HepG2 (cell line): Measurements from ENCODE around the gene INF2. TPM values are rescaled to one million over a fixed set of nuclear protein-coding genes. Genes with fewer than 3 reads are reported as not detected.

Source experiments
- ATAC-seq: fragments of 200-7000 bp; cut with Tn5 transposase; 3 replicates; pipeline ENCODE4 v1.9.1; 2020; ENCODE audit warnings: mild to moderate bottlenecking, moderate library complexity
- BruUV-seq: library from RNA; stranded (reverse); fragments of 400-500 nt; replicated peaks from 2 replicates; lab custom pipeline; 2021; lab: Mats Ljungman, UMichigan
- CTCF ChIA-PET: fragments of 300-600 bp; formaldehyde crosslinking; extraction: SDS; loops from one replicate; lab custom pipeline; 2021; ENCODE audit warnings: low total read pairs, inconsistent platforms, low intra/inter-chr PET ratio; lab: Yijun Ruan, JAX
- POLR2A ChIA-PET: fragments of 350-600 bp; sonication (Branson Sonifier 250); formaldehyde crosslinking; loops from one replicate; lab custom pipeline; 2020; ENCODE audit warnings: antibody characterized with exemption, inconsistent platforms; lab: Yijun Ruan, JAX
- DNase-seq: peaks from one replicate; pipeline ENCODE4 v3.0.0-alpha.2; 2015; ENCODE audit warnings: low spot score
- FAIRE-seq: peaks from 3 replicates; lab custom pipeline; 2011; peaks lifted over from hg19 to GRCh38; lab: Jason Lieb, UNC
- H2AFZ ChIP-seq: one replicate; pipeline ENCODE4 v1.6.1; 2011; ENCODE audit warnings: low read length, inconsistent platforms
- H3K27ac ChIP-seq: fragments of 300-600 bp; 3 replicates; pipeline ENCODE4 v1.8.0; 2011; ENCODE audit warnings: mixed run types, mild to moderate bottlenecking, mixed read lengths, low read length, inconsistent platforms; ENCODE audit not compliant: insufficient read depth; ENCODE audit errors: extremely low read length
- H3K27me3 ChIP-seq, 2 experiments: fragments of 200-600 bp in 1 of 2; 2 replicates in 1 of 2; 3 replicates in 1 of 2; pipeline versions ENCODE4 v1.6.0 to v1.8.0; 2011; ENCODE audit warnings: low read length in 2 of 2, mild to moderate bottlenecking in 2 of 2, moderate library complexity in 2 of 2, inconsistent platforms in 1 of 2; ENCODE audit not compliant: insufficient read depth in 2 of 2, control insufficient read depth in 1 of 2
- H3K36me3 ChIP-seq, 2 experiments: fragments of 200-600 bp in 1 of 2; replicated peaks in 1 of 2; 2 replicates in 1 of 2; 3 replicates in 1 of 2; pipeline versions ENCODE4 v1.5.1 to v1.8.0; 2011; ENCODE audit warnings: low read length in 2 of 2, inconsistent platforms in 1 of 2; ENCODE audit not compliant: insufficient read depth in 2 of 2, control insufficient read depth in 1 of 2
- H3K4me1 ChIP-seq: 2 replicates; pipeline ENCODE4 v1.5.1; 2012; ENCODE audit warnings: low read length, inconsistent platforms; ENCODE audit not compliant: insufficient read depth
- H3K4me2 ChIP-seq: 2 replicates; pipeline ENCODE4 v1.6.0; 2011; ENCODE audit warnings: low read depth, low read length, inconsistent platforms
- H3K4me3 ChIP-seq, 3 experiments: fragments of 200-600 bp in 1 of 3; sonication (generic), shearing (Covaris generic) in 1 of 3; replicated peaks in 1 of 3; 2 replicates each; pipeline ENCODE4 v1.5.1; 2011 to 2016; ENCODE audit warnings: low read length in 3 of 3, inconsistent platforms in 2 of 3, low read depth in 2 of 3, mild to moderate bottlenecking in 2 of 3, control low read depth in 1 of 3, mixed read lengths in 1 of 3; ENCODE audit not compliant: insufficient read depth in 1 of 3
- H3K79me2 ChIP-seq: one replicate; pipeline ENCODE4 v1.6.1; 2011; ENCODE audit warnings: low read length, inconsistent platforms; ENCODE audit not compliant: insufficient read depth
- H3K9ac ChIP-seq: 2 replicates; pipeline ENCODE4 v1.6.0; 2011; ENCODE audit warnings: mild to moderate bottlenecking, low read depth, low read length, inconsistent platforms; ENCODE audit not compliant: insufficient read depth
- H3K9me3 ChIP-seq: 2 replicates; pipeline ENCODE4 v1.5.1; 2012; ENCODE audit warnings: mild to moderate bottlenecking, low read length
- H4K20me1 ChIP-seq: 2 replicates; pipeline ENCODE4 v1.6.0; 2011; ENCODE audit warnings: inconsistent platforms, mild to moderate bottlenecking, low read length, moderate library complexity; ENCODE audit not compliant: insufficient read depth
- AGO2 ChIP-seq: fragments of 200-400 bp; formaldehyde crosslinking; optimal IDR thresholded peaks from 2 replicates; pipeline ENCODE3; 2017; ENCODE audit warnings: mild to moderate bottlenecking, low read depth, low read length, moderate library complexity
- HNRNPK ChIP-seq: fragments of 200-400 bp; formaldehyde crosslinking; IDR thresholded peaks from 2 replicates; pipeline ENCODE4 v1.6.1; 2018; ENCODE audit warnings: low read length, low read depth, moderate library complexity, mild to moderate bottlenecking; ENCODE audit not compliant: poor library complexity, severe bottlenecking
- MED13 ChIP-seq: sonication (generic); formaldehyde crosslinking; IDR thresholded peaks from 2 replicates; pipeline ENCODE4 v1.5.0; 2020; ENCODE audit warnings: missing genetic modification reagents
- MEF2D ChIP-seq: sonication (generic); formaldehyde crosslinking; IDR thresholded peaks from 2 replicates; pipeline ENCODE4 v1.5.1; 2020; ENCODE audit warnings: mild to moderate bottlenecking, missing genetic modification reagents
- MYNN ChIP-seq: sonication (generic); formaldehyde crosslinking; IDR thresholded peaks from 2 replicates; pipeline ENCODE4 v1.4.0; 2020; ENCODE audit warnings: mild to moderate bottlenecking, low read depth, missing genetic modification reagents
- PRPF4 ChIP-seq: fragments of 200-400 bp; formaldehyde crosslinking; IDR thresholded peaks from 2 replicates; pipeline ENCODE4 v1.6.1; 2016; ENCODE audit warnings: low read length, low read depth; ENCODE audit not compliant: poor library complexity, severe bottlenecking
- RBFOX2 ChIP-seq: fragments of 200-400 bp; formaldehyde crosslinking; IDR thresholded peaks from 2 replicates; pipeline ENCODE4 v1.6.1; 2017; ENCODE audit warnings: low read depth, mild to moderate bottlenecking, low read length
- ZKSCAN1 ChIP-seq: fragments of 150-350 bp; IDR thresholded peaks from 2 replicates; pipeline ENCODE4 v1.6.1; 2014; ENCODE audit warnings: low read length
- WGBS: methylation state at CpG from one replicate; pipeline ENCODE4 v1.1.6; 2017; ENCODE audit warnings: low lambda C conversion rate; 5-methylcytosine and 5-hydroxymethylcytosine counted together
- in situ Hi-C: cut with HindIII; loops from 2 replicates; pipeline ENCODE4 v1.10.0; 2017; ENCODE audit warnings: low pct_unique_long_range_greater_than_20kb; ENCODE audit not compliant: extremely low pct_ligation_motif_present
- intact Hi-C: fragments of 100-400 bp; cut with micrococcal nuclease; formaldehyde crosslinking; loops from one replicate; pipeline ENCODE4 v1.10.0; 2022; ENCODE audit not compliant: unreplicated experiment
- polyA plus RNA-seq, 8 experiments: library from polyadenylated mRNA; depleted of rRNA in 3 of 8; stranded (reverse) in 7 of 8; unstranded in 1 of 8; fragments of >200 nt; fragmentation: Illumina TruSeq in 4 of 8; extraction: Trizol in 4 of 8; gene quantifications; 2 replicates each; pipeline versions ENCODE4 v1.2.1 to v1.2.3, GENCODE V29; 2011 to 2016; ENCODE audit warnings: low read depth in 4 of 8, missing spikeins in 1 of 8, mixed read lengths in 1 of 8; ENCODE audit not compliant: insufficient read depth in 1 of 8
- total RNA-seq, 5 experiments: library from RNA; depleted of rRNA; stranded (reverse); fragments of >200 nt; fragmentation: Illumina TruSeq; extraction: Trizol; gene quantifications; 2 replicates each; pipeline ENCODE4 v1.2.3, GENCODE V29; 2016; ENCODE audit warnings: low read depth in 1 of 5

The INF2 gene
- total and polyA plus RNA-seq, 2 of the 13 experiments (the other 11 are each of a cell fraction or from before 2014, with no cell fraction given): 16.4 to 26.4 TPM

DNA sequence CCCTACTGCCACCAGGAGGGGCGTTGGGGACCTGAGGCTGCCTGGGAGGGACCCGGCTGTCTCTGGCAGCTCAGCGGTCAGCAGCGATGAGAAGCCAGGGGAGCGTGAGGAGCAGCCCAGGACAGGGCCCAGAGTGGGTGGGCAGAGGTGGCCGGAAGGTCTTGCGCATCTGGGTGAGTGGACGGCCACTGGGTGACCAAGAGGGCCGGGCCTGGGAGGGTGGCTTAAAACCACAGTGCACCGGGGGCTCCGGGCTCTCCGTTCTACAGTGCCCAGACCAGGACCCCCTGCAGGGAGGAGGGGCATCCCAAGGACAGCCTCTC lies 10.0 kb downstream of the INF2 start (continued):
- TF ChIP-seq MYNN (CRISPR knock-in tag): no peak
- TF ChIP-seq MED13: no peak
- no peak for TF ChIP-seq PRPF4

DNA sequence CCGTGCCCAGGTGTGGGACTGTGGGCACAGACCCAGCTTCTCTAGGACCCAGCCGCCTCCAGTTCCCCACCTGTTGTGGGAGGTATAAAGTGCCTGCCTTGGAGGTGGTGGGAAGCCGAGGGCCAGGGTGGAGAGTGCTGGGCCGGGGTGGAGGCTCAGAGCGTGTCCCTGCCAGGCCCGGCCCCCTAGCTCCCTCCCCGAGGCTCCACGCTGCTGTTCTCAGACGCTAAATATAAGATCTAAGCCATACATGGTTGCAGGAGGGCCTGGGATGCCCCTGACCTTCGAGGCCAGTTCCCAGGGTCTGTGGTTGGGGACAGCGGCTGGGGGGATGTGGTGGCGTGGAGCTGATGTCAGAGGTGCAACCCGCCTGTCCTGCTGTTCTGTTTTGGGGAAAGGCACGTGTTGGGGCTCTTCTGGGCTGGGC lies 10.8 kb downstream of the INF2 start:
- CTCF ChIA-PET: no interaction called here
- FAIRE-seq (no peak), DNase-seq (no peak), ATAC-seq (no peak)
- Histone ChIP-seq H3K36me3 (peaks cover 19 to 27% of the 10 kb centered on the region in 2 experiments), H3K27me3 (no peaks in the 10 kb centered on the region), H3K4me2 (no peak overlapping the region), H3K4me1 (no peaks in the 10 kb centered on the region), H3K27ac (no peak overlapping the region), H3K79me2 (no peaks in the 10 kb centered on the region), H2AFZ (no peak overlapping the region), H3K4me3 (no peak overlapping the region), H3K9ac (no peak overlapping the region), H3K9me3 (no peaks in the 10 kb centered on the region), H4K20me1 (peaks cover 9% of the 10 kb centered on the region; the same call in 1 of the 2 replicates)
- 97% methylated on average over 8 of the region's 14 CpGs for WGBS
- TF ChIP-seq AGO2: peak; percentile 5
- TF ChIP-seq MEF2D: no peak
- peak; percentile 30; the same call in 1 of the 2 replicates for TF ChIP-seq RBFOX2
- BruUV-seq: no TSS peak
- in situ Hi-C loops: no loop called here
- POLR2A ChIA-PET: no interaction called here
- intact Hi-C loops: no loop called here

DNA sequence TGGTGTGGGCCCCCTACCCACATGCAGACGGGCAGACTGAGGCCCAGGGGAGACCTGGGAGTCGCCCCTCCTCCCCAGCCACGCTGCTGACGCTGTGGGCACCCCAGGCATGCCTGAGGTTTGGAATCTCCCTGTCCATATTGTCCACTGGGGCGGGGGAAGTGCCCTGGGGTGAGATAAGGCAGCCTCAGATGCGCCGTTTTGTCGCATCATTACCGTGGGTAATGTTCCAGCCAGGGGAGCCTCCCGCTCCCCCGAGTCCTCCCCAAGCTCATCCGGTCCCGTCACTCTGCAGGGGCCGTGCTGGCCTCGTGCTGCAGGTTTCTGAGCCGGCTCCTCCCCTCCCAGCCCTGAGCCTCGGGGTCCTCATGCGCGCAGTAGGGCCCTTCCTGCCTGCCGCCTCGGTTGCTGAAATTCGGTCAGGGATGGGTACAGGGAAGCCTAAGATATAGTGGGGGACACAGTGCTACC lies 11.4 kb downstream of the INF2 start:
- WGBS: 97% methylated on average over 15 of the region's 22 CpGs
- no peak for DNase-seq
- intact Hi-C loops: no loop called here
- Histone ChIP-seq H3K9ac (no peak overlapping the region), H3K27me3 (no peaks in the 10 kb centered on the region), H3K4me3 (no peak overlapping the region), H3K4me2 (no peak overlapping the region), H3K36me3 (peaks cover 19 to 26% of the 10 kb centered on the region in 2 experiments), H3K9me3 (no peaks in the 10 kb centered on the region), H3K27ac (no peak overlapping the region), H4K20me1 (peaks cover 9% of the 10 kb centered on the region; the same call in 1 of the 2 replicates), H3K4me1 (no peaks in the 10 kb centered on the region), H3K79me2 (no peaks in the 10 kb centered on the region), H2AFZ (no peak overlapping the region)
- TF ChIP-seq ZKSCAN1 (peak; percentile 80), HNRNPK (no peak)
- ChIA-PET CTCF (no interaction called here), POLR2A (no interaction called here)
- in situ Hi-C loops: no loop called here
- ATAC-seq: no peak
- no TSS peak for BruUV-seq
- no peak for FAIRE-seq
